Measurements from ENCODE around the gene UGT1A1.

The UGT1A1 gene

DNA sequence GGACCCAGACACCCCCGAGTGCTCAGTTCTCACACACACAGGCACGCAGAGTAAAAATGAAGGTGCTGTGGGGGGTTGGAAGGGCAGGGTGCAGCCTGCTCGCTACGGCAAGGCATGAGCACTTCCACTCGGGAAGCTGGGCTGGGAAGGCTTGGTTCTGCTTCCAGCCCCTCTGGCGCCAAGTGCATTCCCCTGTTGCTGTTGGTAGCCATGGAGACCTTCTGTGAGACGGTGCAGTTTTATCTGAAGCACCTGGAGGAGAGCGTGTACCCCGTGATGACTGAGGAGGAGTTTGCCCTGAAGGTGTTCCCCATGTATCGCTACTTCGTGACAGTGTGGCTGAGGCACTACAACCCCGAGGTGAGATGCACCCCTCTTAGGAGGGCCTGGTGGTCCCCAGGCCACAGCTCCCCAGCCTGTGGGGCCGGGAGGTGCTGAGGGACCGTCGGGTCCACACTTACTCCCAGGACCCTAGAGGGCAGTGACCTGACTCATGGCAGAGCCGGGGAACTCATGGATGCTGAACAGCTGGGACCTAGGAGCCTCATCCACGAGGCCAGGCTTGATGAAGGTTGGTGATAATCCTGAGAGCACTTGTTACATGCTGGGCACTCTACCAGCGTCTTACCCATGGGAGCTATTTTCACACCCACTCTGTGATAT is 33.5 kb downstream of the UGT1A1 start:
- Histone ChIP-seq H3K36me3 (ENCODE audit: insufficient read depth, low read length) (no peaks in the 10 kb centered on the region), H3K9me3 (ENCODE audit: low read length) (no peaks in the 10 kb centered on the region), H3K27me3 (ENCODE audit: insufficient read depth, low read length) (peaks cover 3% of the 10 kb centered on the region), H3K4me1 (ENCODE audit: insufficient read depth, low read length) (no peaks in the 10 kb centered on the region), H3K4me3 (ENCODE audit: low read length) (no peak overlapping the region), H2AFZ (ENCODE audit: low read depth, low read length) (no peak overlapping the region)

GRCh38 chr2:233794128-233794658 is 34.1 kb downstream of the UGT1A1 start:
- Histone ChIP-seq H3K4me3 (ENCODE audit: low read length) (no peak overlapping the region), H3K9me3 (ENCODE audit: low read length) (no peaks in the 10 kb centered on the region), H3K27me3 (ENCODE audit: insufficient read depth, low read length) (peaks cover 3% of the 10 kb centered on the region), H2AFZ (ENCODE audit: low read depth, low read length) (no peak overlapping the region), H3K36me3 (ENCODE audit: insufficient read depth, low read length) (no peaks in the 10 kb centered on the region), H3K4me1 (ENCODE audit: insufficient read depth, low read length) (no peaks in the 10 kb centered on the region)

DNA sequence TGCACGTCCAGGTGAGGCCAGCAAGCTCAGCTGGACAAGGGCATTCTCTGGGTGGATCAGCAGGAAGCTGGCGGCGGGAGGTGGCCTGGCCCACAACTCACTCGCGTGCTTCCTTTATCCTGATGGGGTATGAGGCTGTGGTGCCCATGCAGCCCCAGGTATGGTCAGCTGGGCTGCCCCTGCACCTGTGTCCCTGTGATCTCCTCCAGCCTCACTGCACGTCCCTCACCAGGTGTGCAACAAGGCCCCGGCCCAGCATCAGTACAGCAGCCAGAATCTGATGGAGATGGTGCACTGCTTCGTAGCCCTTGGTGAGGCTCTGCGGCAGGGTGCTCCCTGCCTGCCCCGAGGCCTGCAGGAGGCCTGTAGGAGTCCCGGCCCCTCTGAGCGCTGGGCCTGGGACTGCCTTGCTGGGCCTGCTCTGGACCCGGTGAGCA is 35.7 kb downstream of the UGT1A1 start:
- Histone ChIP-seq H3K27me3 (ENCODE audit: insufficient read depth, low read length) (no peaks in the 10 kb centered on the region), H3K4me3 (ENCODE audit: low read length) (no peak overlapping the region), H2AFZ (ENCODE audit: low read depth, low read length) (no peak overlapping the region), H3K9me3 (ENCODE audit: low read length) (no peaks in the 10 kb centered on the region), H3K4me1 (ENCODE audit: insufficient read depth, low read length) (no peaks in the 10 kb centered on the region), H3K36me3 (ENCODE audit: insufficient read depth, low read length) (no peaks in the 10 kb centered on the region)

- H3K9me3 ChIP-seq (ENCODE audit: low read length): no peaks in the 10 kb centered on the region
- H3K27me3 ChIP-seq (ENCODE audit: insufficient read depth, low read length): no peaks in the 10 kb centered on the region
- H3K4me3 ChIP-seq (ENCODE audit: low read length): no peak overlapping the region
- H3K36me3 ChIP-seq (ENCODE audit: insufficient read depth, low read length): no peaks in the 10 kb centered on the region
- no peak overlapping the region for H2AFZ ChIP-seq (ENCODE audit: low read depth, low read length)
- H3K4me1 ChIP-seq (ENCODE audit: insufficient read depth, low read length): no peaks in the 10 kb centered on the region
These were observed 36.2 kb downstream of the UGT1A1 start for GRCh38 chr2:233796254-233796653.

DNA sequence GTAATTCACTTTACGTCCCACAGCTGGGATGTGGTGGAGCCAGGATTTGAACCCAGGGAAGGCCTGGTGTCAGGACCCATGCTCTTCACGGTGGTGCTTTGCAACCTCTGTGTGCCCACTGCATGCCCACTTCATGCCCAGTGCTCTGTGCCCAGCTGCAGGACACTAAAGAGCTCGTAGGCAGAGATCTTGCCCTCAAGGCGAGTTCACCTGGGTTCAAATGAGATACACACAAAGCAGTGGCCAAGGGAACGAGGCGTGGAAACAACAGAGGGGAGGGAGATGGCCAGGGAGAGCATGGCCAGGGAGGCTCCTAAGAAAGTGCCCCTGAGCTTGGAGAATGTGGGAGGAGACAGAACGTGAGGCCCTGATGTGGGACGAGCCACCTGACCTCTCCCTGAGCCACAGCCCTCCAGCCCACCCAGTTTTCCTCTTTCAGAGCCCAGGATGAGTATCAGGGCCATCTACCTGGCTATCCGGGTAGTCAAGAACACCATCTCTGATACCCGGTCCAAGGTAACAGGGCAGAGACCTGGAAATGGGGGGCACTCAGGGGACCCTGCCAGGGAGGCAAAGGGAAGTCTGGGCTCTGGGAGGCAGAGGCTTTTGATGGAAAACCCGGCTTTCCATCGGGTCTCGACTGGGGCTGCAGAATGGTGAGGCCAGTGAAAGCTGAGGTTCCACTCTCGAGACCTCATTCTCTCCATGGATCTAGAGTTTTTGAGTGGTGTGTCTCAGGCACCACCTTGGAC is 38.4 kb downstream of the UGT1A1 start:
- no peaks in the 10 kb centered on the region for H3K9me3 ChIP-seq (ENCODE audit: low read length)
- H3K27me3 ChIP-seq (ENCODE audit: insufficient read depth, low read length): no peaks in the 10 kb centered on the region
- no peaks in the 10 kb centered on the region for H3K4me1 ChIP-seq (ENCODE audit: insufficient read depth, low read length)
- H2AFZ ChIP-seq (ENCODE audit: low read depth, low read length): no peak overlapping the region
- H3K36me3 ChIP-seq (ENCODE audit: insufficient read depth, low read length): no peaks in the 10 kb centered on the region
- H3K4me3 ChIP-seq (ENCODE audit: low read length): no peak overlapping the region

DNA sequence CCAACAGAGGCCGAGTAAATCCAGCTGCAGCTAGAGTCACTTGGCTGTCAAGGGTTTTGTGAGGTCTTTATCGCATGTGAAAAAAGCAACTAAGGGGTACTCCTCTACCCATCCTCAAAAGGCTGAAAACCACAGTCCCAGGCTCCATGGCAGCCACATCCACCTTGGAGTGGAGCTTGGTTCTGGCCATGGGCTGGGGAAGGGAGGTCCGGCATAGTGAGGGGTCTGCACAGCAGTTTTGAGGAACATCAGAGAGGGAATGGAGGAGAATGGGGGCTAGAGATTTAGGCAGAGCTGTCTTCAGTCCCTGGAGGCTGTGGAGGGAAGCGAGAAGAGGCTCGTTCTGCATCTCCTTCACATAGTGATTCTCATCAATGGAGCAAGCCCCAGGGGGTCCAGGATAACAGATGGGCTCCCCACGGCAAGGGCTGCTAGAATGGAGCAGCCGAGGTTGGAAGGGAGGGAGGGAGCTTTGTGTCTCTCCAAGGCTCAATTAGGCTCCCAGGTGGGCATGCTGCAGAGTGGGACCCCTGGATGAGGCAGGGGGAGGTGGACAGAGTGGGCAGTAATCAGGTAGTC is 39.1 kb downstream of the UGT1A1 start:
- H3K9me3 ChIP-seq (ENCODE audit: low read length): no peaks in the 10 kb centered on the region
- H3K36me3 ChIP-seq (ENCODE audit: insufficient read depth, low read length): no peaks in the 10 kb centered on the region
- no peaks in the 10 kb centered on the region for H3K4me1 ChIP-seq (ENCODE audit: insufficient read depth, low read length)
- no peak overlapping the region for H2AFZ ChIP-seq (ENCODE audit: low read depth, low read length)
- H3K27me3 ChIP-seq (ENCODE audit: insufficient read depth, low read length): no peaks in the 10 kb centered on the region
- no peak overlapping the region for H3K4me3 ChIP-seq (ENCODE audit: low read length)

DNA sequence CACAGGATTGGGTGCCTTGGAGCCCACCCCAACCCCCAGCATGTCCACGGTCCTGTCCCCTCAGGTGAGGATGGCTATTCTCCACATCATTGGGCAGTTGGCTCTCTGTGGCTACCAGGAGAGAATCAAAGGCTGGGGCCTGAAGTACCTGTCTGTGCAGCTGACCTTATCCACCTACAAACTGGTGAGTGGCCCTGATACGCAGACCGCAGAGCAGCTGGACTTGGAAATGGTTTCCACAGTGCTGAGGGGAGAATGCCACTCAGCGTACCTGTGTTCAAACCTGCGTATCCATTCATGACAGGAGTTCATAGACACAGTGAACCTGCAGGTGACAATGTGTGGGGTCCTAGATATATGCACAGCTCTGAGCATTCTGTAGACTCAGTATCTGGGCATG is 39.6 kb downstream of the UGT1A1 start:
- Histone ChIP-seq H3K36me3 (ENCODE audit: insufficient read depth, low read length) (no peaks in the 10 kb centered on the region), H2AFZ (ENCODE audit: low read depth, low read length) (no peak overlapping the region), H3K4me3 (ENCODE audit: low read length) (no peak overlapping the region), H3K27me3 (ENCODE audit: insufficient read depth, low read length) (no peaks in the 10 kb centered on the region), H3K9me3 (ENCODE audit: low read length) (no peaks in the 10 kb centered on the region), H3K4me1 (ENCODE audit: insufficient read depth, low read length) (no peaks in the 10 kb centered on the region)

DNA sequence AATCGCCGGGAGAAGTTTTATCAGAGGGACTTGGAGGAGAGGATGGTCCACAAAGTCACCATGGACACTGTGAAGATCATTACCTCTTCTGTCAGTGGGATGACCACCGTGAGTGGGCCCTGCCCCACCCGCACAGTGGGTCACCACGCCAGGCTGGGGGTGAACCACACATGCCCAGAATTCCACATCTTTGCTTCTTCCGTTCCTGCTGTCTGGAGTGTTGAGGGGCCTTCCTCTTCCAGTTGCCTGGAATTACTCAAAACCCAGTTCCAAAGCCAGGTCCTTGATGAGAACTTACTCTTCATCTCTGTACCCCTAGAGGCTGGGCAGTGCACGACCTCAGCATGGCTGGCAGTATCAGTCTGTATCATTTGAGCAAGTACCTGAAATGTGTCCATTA is 40.1 kb downstream of the UGT1A1 start:
- Histone ChIP-seq H2AFZ (ENCODE audit: low read depth, low read length) (no peak overlapping the region), H3K9me3 (ENCODE audit: low read length) (no peaks in the 10 kb centered on the region), H3K4me1 (ENCODE audit: insufficient read depth, low read length) (no peaks in the 10 kb centered on the region), H3K36me3 (ENCODE audit: insufficient read depth, low read length) (no peaks in the 10 kb centered on the region), H3K27me3 (ENCODE audit: insufficient read depth, low read length) (no peaks in the 10 kb centered on the region), H3K4me3 (ENCODE audit: low read length) (no peak overlapping the region)

- no peaks in the 10 kb centered on the region for H3K4me1 ChIP-seq (ENCODE audit: insufficient read depth, low read length)
- no peaks in the 10 kb centered on the region for H3K27me3 ChIP-seq (ENCODE audit: insufficient read depth, low read length)
- H3K4me3 ChIP-seq (ENCODE audit: low read length): no peak overlapping the region
- H2AFZ ChIP-seq (ENCODE audit: low read depth, low read length): no peak overlapping the region
- H3K36me3 ChIP-seq (ENCODE audit: insufficient read depth, low read length): no peaks in the 10 kb centered on the region
- no peaks in the 10 kb centered on the region for H3K9me3 ChIP-seq (ENCODE audit: low read length)
These were observed 41.5 kb downstream of the UGT1A1 start for GRCh38 chr2:233801357-233802131.

DNA sequence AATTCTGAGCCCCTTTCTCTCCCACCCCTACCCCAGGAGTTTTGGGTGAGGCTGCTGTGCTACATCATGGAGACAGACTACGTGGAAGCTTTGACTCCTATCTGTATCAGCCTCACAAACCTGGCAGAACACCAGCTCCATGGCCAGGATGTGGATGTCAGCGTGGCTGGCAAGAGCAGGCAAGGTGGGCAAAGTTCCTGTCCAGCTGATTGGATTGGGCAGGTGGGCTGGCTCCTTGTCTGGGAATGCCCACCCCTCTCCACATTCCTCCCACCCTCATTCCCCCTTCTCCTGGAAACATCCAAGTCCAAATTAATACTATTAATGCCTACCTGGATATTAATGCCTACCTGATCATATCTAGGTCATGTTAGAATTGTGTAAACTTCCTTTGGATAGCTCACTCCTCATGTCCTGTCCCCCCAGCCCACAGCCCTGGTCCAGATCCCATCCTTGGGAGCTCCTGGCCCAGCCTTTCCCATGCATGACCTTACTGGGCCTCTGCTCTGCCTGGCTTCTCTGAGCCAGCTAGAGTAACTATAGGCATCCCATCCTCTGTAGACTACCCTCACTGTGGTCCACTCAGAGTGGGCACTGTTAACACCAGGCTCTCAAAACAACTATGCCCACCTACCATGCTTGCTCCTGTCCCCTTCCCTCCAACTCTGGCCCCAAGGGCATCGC is 42.2 kb downstream of the UGT1A1 start:
- H3K36me3 ChIP-seq (ENCODE audit: insufficient read depth, low read length): no peaks in the 10 kb centered on the region
- H3K9me3 ChIP-seq (ENCODE audit: low read length): no peaks in the 10 kb centered on the region
- no peak overlapping the region for H2AFZ ChIP-seq (ENCODE audit: low read depth, low read length)
- H3K4me1 ChIP-seq (ENCODE audit: insufficient read depth, low read length): no peaks in the 10 kb centered on the region
- no peak overlapping the region for H3K4me3 ChIP-seq (ENCODE audit: low read length)
- no peaks in the 10 kb centered on the region for H3K27me3 ChIP-seq (ENCODE audit: insufficient read depth, low read length)

DNA sequence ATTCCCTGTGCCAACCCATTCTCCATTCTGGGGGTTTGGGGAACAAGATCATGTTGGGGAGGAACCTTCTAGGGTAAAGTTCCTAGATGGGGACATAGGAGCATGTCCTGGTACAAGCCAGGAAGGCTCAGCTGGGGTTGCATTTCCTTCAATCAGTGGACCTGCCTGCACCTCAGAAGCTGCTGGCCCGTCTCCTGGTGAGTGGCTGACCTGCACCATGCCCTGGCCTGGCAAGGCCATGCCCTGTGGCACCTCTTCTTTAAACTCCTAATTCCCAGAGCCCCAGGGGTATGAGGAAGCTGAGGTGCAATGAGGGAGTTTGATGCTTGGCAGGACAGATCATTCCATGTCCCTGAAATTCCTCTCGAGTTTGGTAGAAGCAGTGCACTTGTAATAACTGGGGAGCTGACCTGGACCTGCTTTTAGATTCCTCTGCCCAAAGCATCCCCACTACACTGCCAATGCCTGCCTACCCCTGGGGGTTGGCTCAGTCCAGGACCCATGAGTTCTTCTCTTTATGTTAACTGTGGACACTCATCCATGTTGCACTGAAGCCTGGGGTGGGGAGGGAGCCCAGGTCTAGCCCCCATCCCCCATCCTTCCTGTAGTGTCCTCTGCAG is 43.3 kb downstream of the UGT1A1 start:
- Histone ChIP-seq H2AFZ (ENCODE audit: low read depth, low read length) (no peak overlapping the region), H3K27me3 (ENCODE audit: insufficient read depth, low read length) (no peaks in the 10 kb centered on the region), H3K4me1 (ENCODE audit: insufficient read depth, low read length) (no peaks in the 10 kb centered on the region), H3K9me3 (ENCODE audit: low read length) (no peaks in the 10 kb centered on the region), H3K4me3 (ENCODE audit: low read length) (no peak overlapping the region), H3K36me3 (ENCODE audit: insufficient read depth, low read length) (no peaks in the 10 kb centered on the region)

DNA sequence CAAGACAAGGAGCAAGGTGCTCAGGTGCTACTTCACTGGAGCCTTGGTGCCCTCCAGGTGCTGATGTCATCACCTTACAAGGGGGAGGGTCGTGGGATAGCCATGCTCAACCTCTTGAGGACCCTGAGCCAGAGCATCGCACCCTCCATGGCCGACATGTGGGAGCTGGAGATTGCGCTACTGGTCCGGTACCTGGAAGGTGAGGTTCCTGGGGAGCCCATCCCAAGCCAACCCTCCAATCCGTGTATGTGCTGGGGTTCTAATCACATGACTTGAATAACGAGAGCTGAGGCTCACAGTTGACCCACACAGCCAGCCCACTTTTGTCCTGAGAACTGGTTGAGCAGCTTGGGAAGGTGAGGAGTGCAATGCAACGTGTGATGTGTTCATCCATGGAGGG is 43.9 kb downstream of the UGT1A1 start:
- Histone ChIP-seq H3K36me3 (ENCODE audit: insufficient read depth, low read length) (no peaks in the 10 kb centered on the region), H3K4me3 (ENCODE audit: low read length) (no peak overlapping the region)

More for the DNA sequence above, 43.9 kb downstream of the UGT1A1 start:
- Histone ChIP-seq H3K27me3 (ENCODE audit: insufficient read depth, low read length) (no peaks in the 10 kb centered on the region), H3K9me3 (ENCODE audit: low read length) (no peaks in the 10 kb centered on the region), H2AFZ (ENCODE audit: low read depth, low read length) (no peak overlapping the region), H3K4me1 (ENCODE audit: insufficient read depth, low read length) (no peaks in the 10 kb centered on the region)
